ELF-1 (cell line): Measurements from ENCODE around the gene KHNYN.
A peak's percentile ranks its signal among the peaks of the same experiment; 100 is the strongest.

Experiments
- DNase-seq: peaks from one replicate; pipeline ENCODE4 v3.0.0-alpha.2; 2016; ENCODE audit warnings: low read depth, low spot score

Gene KHNYN

GRCh38 chr14:24422694-24423601 is 6.8 kb upstream of the KHNYN start:
- no peak for DNase-seq

GRCh38 chr14:24425704-24426103 is 4.0 kb upstream of the KHNYN start:
- no peak for DNase-seq

DNA sequence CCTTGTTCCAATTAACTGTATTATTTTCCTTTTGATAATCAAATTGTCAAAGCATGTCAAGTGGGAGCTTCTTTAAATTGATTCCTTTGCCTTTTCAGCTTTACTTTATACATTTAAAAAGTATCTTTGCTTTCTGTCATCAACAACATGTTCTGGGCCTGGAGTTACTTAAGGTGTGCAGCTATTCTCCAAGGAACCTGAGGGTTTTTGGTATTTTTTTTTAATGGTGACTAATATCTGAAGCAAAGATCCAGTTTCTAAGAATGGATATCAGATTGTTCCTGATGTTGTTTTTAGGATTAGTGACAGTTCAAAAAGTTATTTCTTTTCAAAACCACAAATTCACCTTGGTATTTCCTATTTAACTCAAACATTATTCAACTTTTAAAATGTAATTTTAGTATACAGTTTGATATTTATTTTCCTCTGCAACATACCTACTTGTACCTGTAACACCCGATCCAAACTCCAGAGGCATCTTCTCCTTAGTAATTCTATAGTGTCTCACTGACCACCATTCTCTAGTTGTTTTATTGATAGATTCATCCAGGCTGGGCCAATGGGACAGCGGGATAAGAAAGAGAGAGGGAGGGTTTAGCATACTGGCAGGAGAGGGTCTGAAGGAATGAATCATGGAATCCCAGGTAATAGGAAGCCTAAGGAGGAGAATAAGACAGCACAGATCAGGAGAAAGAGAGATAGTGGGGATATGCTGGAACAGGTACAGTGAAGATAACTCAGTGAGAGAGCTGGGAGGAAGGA is 3.4 kb upstream of the KHNYN start:
- DNase-seq: no peak

GRCh38 chr14:24426912-24427536 is 2.7 kb upstream of the KHNYN start:
- peak; percentile 27 for DNase-seq

DNA sequence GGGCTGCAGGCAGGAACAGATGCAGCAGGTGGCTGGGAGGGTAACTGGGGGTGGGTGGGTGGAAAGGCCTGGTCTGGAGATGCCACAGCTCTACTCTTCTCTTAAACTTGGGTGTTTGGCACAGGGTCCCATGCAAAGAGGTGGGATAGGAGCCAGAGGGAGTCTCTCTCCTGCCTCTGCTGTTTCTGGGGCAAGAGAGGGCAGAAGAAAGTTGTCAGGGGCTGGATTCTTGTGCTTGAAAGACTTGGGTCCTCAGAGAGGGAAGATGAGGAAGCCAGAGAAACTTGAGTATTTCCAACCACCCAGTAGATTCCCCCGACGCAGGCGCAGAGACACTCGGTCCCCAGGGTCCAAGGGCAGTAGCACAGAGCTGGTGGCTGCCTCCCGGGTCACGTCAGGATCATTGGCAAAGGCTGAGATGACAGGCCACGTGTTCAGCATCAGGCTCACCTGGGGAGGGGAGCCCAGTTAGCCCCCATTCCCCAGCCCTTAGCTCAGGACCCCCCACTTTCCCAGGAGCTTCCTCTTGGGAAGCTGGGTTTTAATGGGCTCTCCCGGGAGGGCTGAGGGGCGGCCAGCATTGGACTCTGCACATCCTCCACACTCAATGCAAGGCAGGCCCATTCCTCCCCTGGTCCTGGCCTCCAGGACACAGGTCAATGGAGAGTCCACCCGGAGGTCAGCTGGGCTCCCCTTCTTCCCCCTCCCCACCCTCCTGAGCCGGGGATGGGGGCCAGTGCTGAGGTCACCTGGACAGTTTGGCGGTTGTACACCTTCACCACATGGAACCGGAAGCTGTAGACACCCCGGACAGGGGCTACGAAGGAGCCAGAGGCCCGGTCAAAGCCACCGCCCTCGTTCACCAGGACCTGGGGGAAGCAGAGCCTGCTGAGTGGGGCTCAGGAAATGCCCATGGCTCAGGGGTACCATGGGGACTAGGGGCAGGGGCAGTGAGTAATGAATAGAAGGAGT is 1.9 kb upstream of the KHNYN start:
- DNase-seq: no peak

GRCh38 chr14:24428628-24429394 is 943 bp upstream of the KHNYN start:
- no peak for DNase-seq

DNA sequence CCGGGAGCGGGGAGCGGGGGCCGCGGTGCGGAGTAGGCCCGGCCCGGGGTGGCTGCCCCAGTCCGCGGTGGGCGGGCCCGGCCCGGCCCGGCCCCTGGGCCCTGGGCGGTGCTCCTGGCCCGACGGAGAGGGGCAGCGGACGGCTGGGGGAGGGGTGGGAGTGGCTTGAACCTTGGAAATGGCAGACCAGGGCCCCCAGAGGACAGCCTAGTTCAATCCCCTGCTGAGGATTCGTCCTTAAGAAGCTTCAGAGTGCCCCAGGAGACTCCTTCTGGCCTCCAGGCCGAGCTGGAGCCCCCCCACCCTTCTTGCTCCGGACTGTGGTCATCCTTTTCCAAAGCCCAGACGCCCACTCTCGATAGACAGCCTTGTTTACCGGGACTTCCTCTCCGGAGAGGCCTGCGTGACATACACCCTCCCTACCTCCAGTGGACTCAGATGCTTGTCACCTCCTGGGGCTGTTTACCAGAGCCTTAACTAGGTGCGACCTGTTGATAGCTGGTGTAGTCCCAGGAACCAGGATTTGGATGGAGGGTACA is 458 bp downstream of the KHNYN start:
- DNase-seq: peak; percentile 65

GRCh38 chr14:24430682-24431568 is 1.2 kb downstream of the KHNYN start:
- peak; percentile 33 for DNase-seq

GRCh38 chr14:24431569-24432258 is 2.0 kb downstream of the KHNYN start:
- peak; percentile 95 for DNase-seq

DNA sequence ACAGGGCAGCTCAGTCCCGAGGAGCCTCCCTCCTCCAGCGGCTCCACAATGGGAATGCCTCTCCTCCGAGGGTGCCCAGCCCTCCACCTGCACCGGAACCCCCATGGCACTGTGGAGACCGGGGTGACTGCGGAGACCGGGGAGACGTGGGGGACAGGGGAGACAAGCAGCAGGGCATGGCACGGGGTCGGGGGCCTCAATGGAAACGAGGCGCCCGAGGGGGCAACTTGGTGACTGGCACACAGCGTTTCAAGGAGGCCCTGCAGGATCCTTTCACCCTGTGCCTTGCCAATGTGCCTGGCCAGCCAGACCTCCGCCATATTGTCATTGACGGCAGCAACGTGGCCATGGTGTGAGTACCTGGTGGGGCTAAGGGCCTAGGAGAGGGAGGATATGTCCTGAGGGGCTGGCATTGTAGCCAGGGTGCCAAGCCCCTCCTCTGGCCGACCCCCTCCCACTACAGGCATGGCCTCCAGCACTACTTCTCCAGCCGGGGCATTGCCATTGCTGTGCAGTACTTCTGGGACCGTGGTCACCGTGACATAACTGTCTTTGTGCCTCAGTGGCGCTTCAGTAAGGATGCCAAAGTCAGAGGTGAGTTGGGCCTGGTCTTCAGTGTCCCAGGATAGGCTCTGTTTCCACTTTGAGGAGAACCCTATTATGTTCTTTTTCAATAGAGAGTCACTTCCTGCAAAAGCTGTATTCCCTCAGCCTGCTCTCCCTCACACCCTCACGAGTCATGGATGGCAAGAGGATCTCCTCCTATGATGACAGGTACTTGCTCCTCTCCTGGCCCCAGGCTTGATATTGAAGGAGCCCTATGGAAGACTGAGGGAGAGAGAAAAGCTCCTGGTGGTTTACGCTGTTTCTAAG is 2.7 kb downstream of the KHNYN start:
- no peak for DNase-seq

- DNase-seq: no peak
These were observed 4.3 kb downstream of the KHNYN start for GRCh38 chr14:24434036-24434435.

DNA sequence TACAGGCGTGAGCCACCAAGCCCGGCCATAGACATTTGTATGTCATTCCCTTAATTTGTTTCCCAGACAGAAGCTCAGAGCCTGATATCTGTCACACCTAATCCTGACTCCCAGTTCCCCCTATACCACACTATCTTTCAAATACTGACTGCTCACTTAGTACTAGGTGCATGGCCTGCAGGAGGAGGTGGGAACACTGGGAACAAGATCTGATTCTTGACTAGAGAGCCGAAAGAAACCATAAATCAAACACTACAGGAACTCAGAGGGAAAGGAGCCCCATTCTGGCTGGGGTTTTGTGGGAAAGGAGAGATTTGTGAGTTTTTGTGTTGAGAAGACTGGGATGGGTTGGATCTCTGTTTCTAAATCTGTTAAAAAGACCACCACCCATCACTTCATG is 4.9 kb downstream of the KHNYN start:
- DNase-seq: no peak

DNA sequence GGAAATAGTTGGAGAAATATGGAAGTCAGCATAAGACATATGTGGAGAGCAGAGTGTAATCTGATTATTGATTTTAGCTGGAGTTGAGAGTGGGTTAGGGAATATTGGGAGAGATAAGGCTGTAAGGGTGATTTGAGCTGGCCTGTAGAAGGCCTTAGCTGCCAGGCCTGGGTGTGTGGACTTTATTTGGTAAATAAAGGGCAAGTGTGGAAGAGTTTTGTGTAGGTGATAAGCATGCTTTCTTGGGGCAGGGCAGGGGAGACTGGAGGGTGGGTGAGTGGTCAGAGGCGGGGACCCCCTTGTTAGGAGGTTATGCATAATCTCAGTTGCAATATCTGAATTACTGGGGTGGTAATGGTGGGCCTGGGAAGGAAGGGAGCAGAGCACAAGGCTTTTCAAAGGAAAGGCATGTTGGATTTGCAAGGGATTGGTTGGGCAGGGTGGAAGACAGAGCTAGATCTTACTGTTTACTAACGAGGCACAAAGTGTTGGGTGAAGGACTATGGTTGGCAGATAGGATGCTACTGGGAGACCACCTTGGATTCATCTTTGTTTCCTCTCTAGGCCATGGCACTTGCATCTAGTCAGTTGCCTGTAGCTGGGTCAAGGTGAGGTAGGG is 5.5 kb downstream of the KHNYN start:
- DNase-seq: no peak

GRCh38 chr14:24435998-24436354 is 6.2 kb downstream of the KHNYN start:
- no peak for DNase-seq

DNA sequence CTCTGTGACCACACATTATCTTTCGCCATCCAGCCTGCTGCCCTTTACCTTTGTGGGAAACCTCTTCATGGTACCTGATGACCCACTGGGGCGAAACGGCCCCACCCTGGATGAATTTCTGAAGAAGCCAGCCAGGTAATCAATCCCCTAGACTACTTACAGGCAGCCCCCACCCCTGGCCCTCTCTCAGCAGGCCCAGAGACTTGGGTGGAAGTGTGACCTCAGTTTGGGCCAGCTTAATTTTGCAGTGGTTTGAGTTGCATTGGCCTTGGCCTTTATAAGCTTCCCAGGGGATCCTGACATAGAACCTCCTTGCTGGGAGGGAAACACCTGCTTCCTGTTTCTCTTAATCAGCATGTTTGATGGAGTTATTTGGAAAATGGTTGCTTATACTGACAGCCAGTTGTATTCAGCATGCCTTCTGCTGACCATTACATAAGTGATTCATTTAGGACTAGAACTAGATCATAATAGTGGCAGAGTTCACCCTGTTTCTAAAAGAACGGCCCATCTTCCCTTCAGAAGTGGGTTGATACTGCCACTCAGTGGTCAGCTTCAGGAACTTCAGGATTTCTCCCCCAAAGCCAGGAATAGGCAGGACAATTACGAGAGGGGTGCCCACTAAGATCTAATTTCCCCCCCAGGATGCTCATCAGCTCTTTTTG is 6.7 kb downstream of the KHNYN start:
- DNase-seq: peak; percentile 42

- DNase-seq: no peak
These were observed 7.4 kb downstream of the KHNYN start for GRCh38 chr14:24437020-24437735.
